ENCODE results near the gene PHAF1. TPM values are rescaled to one million over a fixed set of nuclear protein-coding genes. Genes with fewer than 3 reads are reported as not detected.

PHAF1 gene
- total RNA-seq, 2 experiments from 2014 or later = 14.2 to 15.2 TPM

DNA sequence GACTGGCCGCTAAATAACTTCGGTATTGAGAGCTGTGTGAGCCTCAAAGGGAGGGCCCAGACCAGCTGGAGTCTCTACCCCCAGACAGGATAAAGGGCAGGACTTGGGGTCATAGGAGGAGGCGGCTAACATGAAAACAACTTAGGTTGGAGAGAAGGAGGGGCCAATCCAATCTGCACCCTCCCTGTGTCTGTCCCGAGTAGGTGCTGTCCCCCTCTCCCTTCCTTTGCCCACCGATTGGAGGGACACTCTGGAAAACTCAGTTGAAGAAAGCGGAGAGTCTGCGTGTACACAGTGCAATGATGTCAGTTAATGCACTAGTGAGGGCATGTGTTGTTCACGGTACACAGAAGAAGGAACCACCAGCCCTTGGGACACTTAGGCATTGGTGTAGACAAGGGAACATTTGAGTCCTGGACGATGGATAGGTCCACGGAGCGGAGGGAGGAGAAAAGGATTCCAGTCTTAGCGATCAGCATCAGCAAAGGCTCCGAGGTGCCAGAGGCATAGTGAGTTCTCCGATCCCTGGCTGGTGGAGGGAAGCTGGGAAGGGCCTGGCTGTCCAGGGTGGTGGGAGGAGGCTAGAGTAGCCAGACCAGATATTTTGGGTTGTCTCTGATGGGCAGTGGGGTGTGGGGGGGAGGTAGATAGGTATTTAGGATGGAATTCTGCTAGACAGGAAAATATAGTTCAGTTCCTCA lies 61.4 kb downstream of the PHAF1 start:
- no peaks in the 10 kb centered on the region for H3K9me3 Mint-ChIP-seq (ENCODE audit: low read depth)
- ATAC-seq = no peak
- CTCF ChIA-PET = interaction anchor here (1.1 to 4.1 kb wide), 12 partner anchors 8 to 195 kb away, joined by 3 to 39 read pairs (median 6); partner anchors contain the start of genes B3GNT9, E2F4, FBXL8 and MATCAP1
- no peak overlapping the region for H3K27ac Mint-ChIP-seq
- DNase-seq = no peak
- peak overlapping the region; percentile 75 for H3K4me3 Mint-ChIP-seq
- peaks cover 42% of the 10 kb centered on the region for H3K4me1 Mint-ChIP-seq
- peaks cover 65% of the 10 kb centered on the region for H3K27me3 Mint-ChIP-seq
- H3K36me3 Mint-ChIP-seq = peaks cover 1% of the 10 kb centered on the region

DNA sequence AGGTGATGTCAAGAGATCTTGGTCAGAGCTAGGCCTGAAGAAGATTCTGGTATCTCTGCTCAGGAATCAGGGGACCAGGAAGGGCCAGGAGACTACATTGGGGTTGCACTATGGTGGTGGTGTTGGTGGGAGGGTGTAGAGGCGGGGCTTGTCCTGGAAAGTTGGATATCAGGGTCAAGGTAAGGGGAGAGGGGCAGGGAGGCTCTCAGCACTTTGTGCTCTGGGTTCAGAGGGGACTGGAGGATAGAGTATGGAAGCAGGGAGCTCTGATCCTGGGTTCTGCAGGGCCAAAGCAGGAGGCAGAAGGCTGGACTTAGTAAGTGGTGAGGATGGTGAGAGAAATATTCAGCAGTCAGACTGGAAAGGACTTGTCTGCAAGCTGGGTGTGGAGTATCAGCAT lies 63.6 kb downstream of the PHAF1 start:
- Mint-ChIP-seq H3K36me3 (peaks cover 1% of the 10 kb centered on the region), H3K9me3 (ENCODE audit: low read depth) (no peaks in the 10 kb centered on the region), H3K27me3 (peaks cover 55% of the 10 kb centered on the region), H3K4me1 (peaks cover 41% of the 10 kb centered on the region), H3K27ac (peak overlapping the region; percentile 69), H3K4me3 (peak overlapping the region; percentile 76)
- DNase-seq (no peak), ATAC-seq (no peak)
- CTCF ChIA-PET = interaction anchor here (1.0 to 5.7 kb wide), 5 partner anchors 11 to 308 kb away, joined by 3 to 88 read pairs (median 6); partner anchors contain the start of genes ATP6V0D1, EXOC3L1, FBXL8 and HSF4

DNA sequence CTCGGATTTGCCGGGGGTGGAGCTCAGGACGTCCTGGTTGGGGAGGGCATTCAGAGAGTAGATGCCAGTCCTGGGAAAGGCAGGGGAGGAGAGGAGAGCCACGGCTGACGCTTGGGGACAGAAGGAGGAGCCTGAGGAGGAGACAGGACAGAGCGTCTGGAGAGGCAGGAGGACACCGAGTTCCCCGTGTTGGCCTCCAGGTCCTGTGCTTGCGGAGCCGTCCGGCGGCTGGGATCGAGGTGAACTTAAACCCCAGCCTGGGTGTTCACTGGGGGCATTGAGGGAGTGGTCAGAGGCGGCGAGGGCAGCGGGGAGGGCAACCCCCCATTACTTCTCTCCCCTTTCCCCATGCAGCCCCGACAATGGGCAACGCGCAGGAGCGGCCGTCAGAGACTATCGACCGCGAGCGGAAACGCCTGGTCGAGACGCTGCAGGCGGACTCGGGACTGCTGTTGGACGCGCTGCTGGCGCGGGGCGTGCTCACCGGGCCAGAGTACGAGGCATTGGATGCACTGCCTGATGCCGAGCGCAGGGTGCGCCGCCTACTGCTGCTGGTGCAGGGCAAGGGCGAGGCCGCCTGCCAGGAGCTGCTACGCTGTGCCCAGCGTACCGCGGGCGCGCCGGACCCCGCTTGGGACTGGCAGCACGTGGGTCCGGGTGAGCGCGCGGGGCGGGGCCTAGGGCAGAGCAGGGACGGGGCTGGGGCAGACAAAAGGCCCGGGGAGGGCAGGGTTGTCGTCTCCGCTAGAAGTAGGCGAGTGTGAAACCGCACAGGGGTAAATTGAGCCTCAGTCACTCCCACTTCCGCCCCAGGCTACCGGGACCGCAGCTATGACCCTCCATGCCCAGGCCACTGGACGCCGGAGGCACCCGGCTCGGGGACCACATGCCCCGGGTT lies 64.3 kb downstream of the PHAF1 start:
- H3K27ac Mint-ChIP-seq = peak overlapping the region; percentile 69
- ATAC-seq (peak; percentile 79), DNase-seq (peak; percentile 81)
- peaks cover 47% of the 10 kb centered on the region for H3K4me1 Mint-ChIP-seq
- H3K36me3 Mint-ChIP-seq = peaks cover 1% of the 10 kb centered on the region
- peak overlapping the region; percentile 76 for H3K4me3 Mint-ChIP-seq
- no peaks in the 10 kb centered on the region for H3K9me3 Mint-ChIP-seq (ENCODE audit: low read depth)
- CTCF ChIA-PET = interaction anchor here (0.6 to 5.7 kb wide), 11 partner anchors 10 to 307 kb away, joined by 3 to 88 read pairs (median 4); partner anchors contain the start of genes ATP6V0D1, CBFB, EXOC3L1 and FBXL8
- H3K27me3 Mint-ChIP-seq = peaks cover 48% of the 10 kb centered on the region

DNA sequence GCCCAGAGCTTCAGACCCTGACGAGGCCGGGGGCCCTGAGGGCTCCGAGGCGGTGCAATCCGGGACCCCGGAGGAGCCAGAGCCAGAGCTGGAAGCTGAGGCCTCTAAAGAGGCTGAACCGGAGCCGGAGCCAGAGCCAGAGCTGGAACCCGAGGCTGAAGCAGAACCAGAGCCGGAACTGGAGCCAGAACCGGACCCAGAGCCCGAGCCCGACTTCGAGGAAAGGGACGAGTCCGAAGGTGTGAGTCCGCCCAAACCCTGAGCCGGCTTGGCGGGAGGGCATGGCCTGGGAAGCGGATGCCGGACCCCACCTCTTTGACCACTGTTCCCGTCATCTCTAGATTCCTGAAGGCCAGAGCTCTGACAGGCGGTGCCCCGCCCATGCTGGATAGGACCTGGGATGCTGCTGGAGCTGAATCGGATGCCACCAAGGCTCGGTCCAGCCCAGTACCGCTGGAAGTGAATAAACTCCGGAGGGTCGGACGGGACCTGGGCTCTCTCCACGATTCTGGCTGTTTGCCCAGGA lies 65.0 kb downstream of the PHAF1 start:
- Mint-ChIP-seq H3K4me1 (peaks cover 44% of the 10 kb centered on the region), H3K36me3 (peaks cover 1% of the 10 kb centered on the region), H3K4me3 (no peak overlapping the region), H3K27me3 (peaks cover 42% of the 10 kb centered on the region), H3K27ac (no peak overlapping the region), H3K9me3 (ENCODE audit: low read depth) (no peaks in the 10 kb centered on the region)
- no peak for ATAC-seq
- DNase-seq = no peak
- CTCF ChIA-PET = interaction anchor here (0.6 to 5.7 kb wide), 13 partner anchors 10 to 230 kb away, joined by 3 to 88 read pairs (median 4); partner anchors contain the start of genes CBFB, FBXL8, FHOD1 and HSF4

DNA sequence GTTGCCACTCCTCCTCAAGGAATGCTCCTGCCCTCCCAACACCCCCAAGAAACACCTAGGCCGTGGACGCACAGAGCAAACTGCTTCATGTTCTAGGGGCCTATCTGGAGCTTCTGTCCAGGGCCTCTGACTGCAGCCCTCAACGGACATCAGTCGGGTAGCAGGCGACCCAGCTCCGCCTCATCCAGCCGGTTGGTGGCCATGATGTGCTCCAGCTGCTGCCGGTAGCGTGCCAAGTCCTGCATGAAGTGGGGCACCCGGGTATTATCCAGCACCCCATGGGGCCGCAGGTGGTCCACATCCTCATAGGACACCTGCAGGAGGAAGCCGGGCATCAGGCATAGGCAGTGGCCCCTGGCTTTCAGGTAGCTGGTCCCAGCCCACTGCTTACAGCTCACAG lies 66.9 kb downstream of the PHAF1 start:
- DNase-seq (no peak), ATAC-seq (no peak)
- CTCF ChIA-PET = interaction anchor here (1.4 to 5.7 kb wide), 4 partner anchors 9 to 25 kb away, joined by 5 to 88 read pairs (median 26); partner anchors contain the start of genes B3GNT9, FBXL8, HSF4 and TRADD
- Mint-ChIP-seq H3K4me1 (peaks cover 33% of the 10 kb centered on the region), H3K9me3 (ENCODE audit: low read depth) (no peaks in the 10 kb centered on the region), H3K27ac (no peak overlapping the region), H3K27me3 (peaks cover 28% of the 10 kb centered on the region), H3K36me3 (peaks cover 1% of the 10 kb centered on the region), H3K4me3 (no peak overlapping the region)

DNA sequence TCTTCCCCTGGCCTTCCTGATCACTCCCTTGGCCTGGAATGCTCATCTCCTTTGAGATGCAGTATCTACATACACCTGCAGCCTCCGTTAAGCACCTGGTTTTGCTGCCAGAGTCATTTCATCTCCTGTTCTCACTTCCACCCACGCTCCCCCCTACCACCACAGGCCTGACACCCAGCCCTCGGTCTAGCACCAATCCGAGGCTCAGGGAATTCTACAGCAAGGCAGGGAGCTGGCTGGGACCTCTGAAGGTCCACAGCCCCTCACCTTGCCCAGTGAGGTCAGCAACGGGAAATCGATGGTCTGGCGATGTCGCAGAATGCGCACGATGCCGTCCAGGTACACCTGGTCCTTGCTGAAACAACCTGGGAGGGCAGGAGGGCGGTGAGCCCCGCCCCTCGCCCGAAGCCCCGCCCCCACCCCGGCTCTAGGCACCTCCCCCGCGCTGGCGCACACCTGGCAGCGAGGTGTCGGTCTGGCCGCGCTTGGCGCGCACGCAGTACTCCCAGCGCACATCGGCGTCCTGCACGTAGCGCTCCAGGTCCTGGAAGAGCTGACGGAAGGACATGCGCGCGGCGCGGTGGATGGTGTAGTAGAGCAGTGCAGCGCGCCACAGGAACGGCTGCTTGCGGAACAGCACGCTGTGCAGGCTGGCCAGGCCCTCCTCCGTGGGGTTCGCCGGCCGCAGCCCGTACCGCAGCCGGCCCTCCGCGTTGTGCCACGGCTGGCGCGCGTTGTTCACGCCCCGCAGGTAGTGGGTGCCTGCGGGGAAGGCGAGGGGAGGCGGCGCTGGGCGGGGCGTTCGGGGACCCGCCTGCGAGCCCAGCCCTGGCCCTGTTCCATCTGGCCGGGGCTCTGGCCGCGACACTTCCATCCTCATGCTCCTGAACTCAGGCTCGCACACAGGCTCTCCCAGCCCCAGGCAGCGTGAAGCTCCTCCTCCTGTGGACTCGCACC lies 68.3 kb downstream of the PHAF1 start:
- no peak overlapping the region for H3K27ac Mint-ChIP-seq
- peaks cover 28% of the 10 kb centered on the region for H3K4me1 Mint-ChIP-seq
- DNase-seq = peak; percentile 69
- peak overlapping the region; percentile 64 for H3K4me3 Mint-ChIP-seq
- H3K27me3 Mint-ChIP-seq = peaks cover 20% of the 10 kb centered on the region
- H3K36me3 Mint-ChIP-seq = no peaks in the 10 kb centered on the region
- peak; percentile 48 for ATAC-seq
- H3K9me3 Mint-ChIP-seq (ENCODE audit: low read depth) = no peaks in the 10 kb centered on the region
- CTCF ChIA-PET = interaction anchor here (0.9 to 5.7 kb wide), 9 partner anchors 8 to 231 kb away, joined by 3 to 88 read pairs (median 5); partner anchors contain the start of genes B3GNT9, FBXL8, HSF4 and NOL3

DNA sequence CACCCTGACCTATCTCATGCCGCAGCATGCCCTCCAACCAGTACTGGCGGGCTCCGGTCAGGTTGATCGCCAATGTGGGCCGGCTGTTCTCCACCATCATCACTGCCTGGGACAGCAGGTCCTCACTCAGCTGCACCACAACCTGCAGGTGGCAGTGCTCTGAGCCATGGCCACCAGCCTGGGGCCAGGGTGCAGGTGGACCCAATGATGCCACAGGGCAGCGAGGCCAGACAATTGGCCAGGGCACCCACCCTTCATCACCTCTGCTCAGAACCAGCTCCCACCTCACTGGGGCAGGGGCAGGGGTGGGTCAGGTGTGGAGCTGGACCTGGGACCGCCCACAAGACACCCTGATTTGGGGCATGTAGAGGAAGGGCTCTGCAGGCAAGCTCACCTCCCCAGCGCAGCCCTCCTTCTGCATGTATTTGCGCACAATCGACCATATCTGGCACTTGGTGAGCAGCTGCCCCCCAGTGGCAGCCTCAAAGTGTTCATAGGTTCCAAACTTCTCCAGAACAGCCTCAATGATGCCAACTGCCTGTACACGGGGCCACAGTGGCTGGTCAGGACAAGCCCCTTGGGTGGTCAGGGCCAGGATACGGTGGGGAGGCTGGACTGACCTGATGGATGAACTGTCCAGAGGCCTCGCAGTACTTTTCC lies 69.8 kb downstream of the PHAF1 start:
- CTCF ChIA-PET = interaction anchor here (0.7 to 2.6 kb wide), 8 partner anchors 8 to 202 kb away, joined by 3 to 9 read pairs (median 4); partner anchors contain the start of genes NOL3 and PHAF1
- DNase-seq = no peak
- Mint-ChIP-seq H3K4me3 (no peak overlapping the region), H3K4me1 (peaks cover 17% of the 10 kb centered on the region), H3K27me3 (peaks cover 14% of the 10 kb centered on the region), H3K27ac (no peak overlapping the region), H3K9me3 (ENCODE audit: low read depth) (no peaks in the 10 kb centered on the region), H3K36me3 (no peaks in the 10 kb centered on the region)
- ATAC-seq = no peak

DNA sequence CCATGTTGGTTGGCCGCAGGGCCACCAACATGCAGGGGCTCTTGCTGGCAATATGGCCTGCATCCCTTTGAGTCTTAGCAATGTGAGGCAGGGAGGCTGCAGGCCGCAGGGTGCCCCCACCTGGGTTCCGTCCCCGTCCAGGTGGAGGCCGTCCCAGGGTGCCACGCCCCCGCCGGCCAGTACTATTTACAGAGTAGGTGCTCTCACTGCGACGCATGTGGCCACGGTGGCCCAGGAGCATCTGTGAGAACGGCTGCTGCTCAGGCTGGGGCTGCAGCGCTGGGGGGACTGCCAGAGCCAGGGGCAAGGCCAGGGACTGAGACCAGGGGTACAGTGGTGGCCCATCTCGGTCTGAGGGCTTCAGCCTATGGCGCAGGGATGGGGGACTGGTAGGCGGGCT lies 70.4 kb downstream of the PHAF1 start:
- Mint-ChIP-seq H3K27ac (no peak overlapping the region), H3K27me3 (peaks cover 17% of the 10 kb centered on the region), H3K4me1 (peaks cover 21% of the 10 kb centered on the region), H3K36me3 (no peaks in the 10 kb centered on the region), H3K4me3 (no peak overlapping the region), H3K9me3 (ENCODE audit: low read depth) (no peaks in the 10 kb centered on the region)
- DNase-seq (no peak), ATAC-seq (no peak)
- CTCF ChIA-PET = interaction anchor here (0.9 to 1.6 kb wide), 3 partner anchors 10 to 25 kb away, joined by 4 to 9 read pairs (median 5); partner anchors contain the start of gene NOL3

DNA sequence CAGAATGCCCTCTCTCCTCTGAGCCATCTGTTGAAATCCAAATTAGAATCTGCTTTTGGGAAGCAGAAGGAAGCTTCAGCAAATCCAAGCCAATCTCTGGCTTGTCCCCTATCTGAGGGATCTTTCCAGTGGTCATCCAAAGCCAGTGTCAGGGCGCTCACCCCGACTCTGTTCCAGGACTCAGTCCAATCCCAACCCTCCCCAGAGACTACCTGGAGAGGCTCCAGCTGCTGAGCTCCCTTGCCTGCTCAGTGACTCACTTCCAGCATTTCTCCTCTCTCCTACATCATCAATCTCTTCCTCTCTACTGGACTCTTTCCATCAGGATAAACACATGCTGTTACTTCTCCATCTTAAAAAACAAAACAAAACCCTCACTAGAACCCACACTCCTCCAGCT lies 71.6 kb downstream of the PHAF1 start:
- Mint-ChIP-seq H3K9me3 (ENCODE audit: low read depth) (no peaks in the 10 kb centered on the region), H3K4me1 (peaks cover 28% of the 10 kb centered on the region), H3K36me3 (no peaks in the 10 kb centered on the region), H3K27me3 (peaks cover 25% of the 10 kb centered on the region), H3K27ac (no peak overlapping the region), H3K4me3 (no peak overlapping the region)
- ATAC-seq = no peak
- CTCF ChIA-PET = interaction anchor here (1.3 to 5.0 kb wide), 5 partner anchors 21 to 174 kb away, joined by 3 to 72 read pairs (median 4); partner anchors contain the start of genes FBXL8, HSF4 and TRADD
- DNase-seq = no peak

DNA sequence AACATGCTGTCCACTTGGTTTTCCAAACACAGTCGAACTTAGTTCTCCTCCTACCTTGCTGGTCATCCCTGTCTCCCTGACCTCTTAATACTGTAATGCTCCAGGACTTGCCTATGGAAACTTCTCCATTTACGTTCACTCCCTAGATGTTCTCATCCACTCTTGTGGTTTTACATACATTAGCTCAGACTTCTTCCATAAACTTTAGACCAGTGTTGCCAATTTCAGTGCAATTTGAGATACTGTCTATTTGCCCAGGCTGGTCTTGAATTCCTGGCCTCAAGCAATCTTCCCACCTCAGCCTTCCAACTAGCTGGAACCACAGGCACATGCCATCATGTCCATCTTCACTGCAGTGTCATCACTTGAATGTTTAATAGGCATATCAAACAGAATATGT lies 72.5 kb downstream of the PHAF1 start:
- no peak for DNase-seq
- Mint-ChIP-seq H3K9me3 (ENCODE audit: low read depth) (no peaks in the 10 kb centered on the region), H3K4me1 (peaks cover 28% of the 10 kb centered on the region), H3K36me3 (no peaks in the 10 kb centered on the region), H3K27me3 (peaks cover 24% of the 10 kb centered on the region), H3K27ac (no peak overlapping the region), H3K4me3 (no peak overlapping the region)
- CTCF ChIA-PET = interaction anchor here (1.3 to 5.0 kb wide), 10 partner anchors 9 to 228 kb away, joined by 3 to 72 read pairs (median 5); partner anchors contain the start of genes FBXL8, HSF4, NOL3 and TRADD
- ATAC-seq = no peak

DNA sequence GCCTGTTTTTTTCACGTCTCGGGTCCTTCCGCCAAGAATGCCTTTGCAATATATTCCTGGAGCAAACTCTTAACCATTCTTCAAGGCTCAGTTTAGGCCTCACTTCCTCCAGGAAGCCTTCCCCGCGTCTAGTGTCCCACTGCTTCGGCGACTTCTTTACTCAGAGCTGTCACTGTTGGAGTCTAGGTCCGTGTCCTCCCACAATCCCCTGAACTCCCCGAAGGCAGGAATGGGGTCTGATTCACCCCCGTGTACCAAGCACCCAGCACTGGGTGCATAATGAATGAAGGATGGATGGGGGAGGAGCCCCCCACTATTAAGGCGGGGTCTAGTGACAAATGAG lies 73.5 kb downstream of the PHAF1 start:
- Mint-ChIP-seq H3K36me3 (no peaks in the 10 kb centered on the region), H3K4me1 (peaks cover 21% of the 10 kb centered on the region), H3K4me3 (no peak overlapping the region), H3K9me3 (ENCODE audit: low read depth) (no peaks in the 10 kb centered on the region), H3K27ac (no peak overlapping the region), H3K27me3 (peaks cover 18% of the 10 kb centered on the region)
- CTCF ChIA-PET = interaction anchor here (0.6 to 5.0 kb wide), 11 partner anchors 9 to 231 kb away, joined by 3 to 72 read pairs (median 5); partner anchors contain the start of genes CES3, FBXL8, HSF4 and NOL3
- ATAC-seq (no peak), DNase-seq (no peak)
